HUES48 (cell line): ENCODE results near the gene KRT85.

Source experiments
- H3K27ac ChIP-seq: one replicate; pipeline ENCODE4 v1.7.0; 2013; ENCODE audit warnings: low read depth, low read length, inconsistent platforms
- H3K27me3 ChIP-seq: 2 replicates; pipeline ENCODE4 v1.6.1; 2013; ENCODE audit warnings: mild to moderate bottlenecking, low read length; ENCODE audit not compliant: control insufficient read depth, insufficient read depth
- H3K36me3 ChIP-seq: 2 replicates; pipeline ENCODE4 v1.6.1; 2013; ENCODE audit warnings: low read length; ENCODE audit not compliant: control insufficient read depth, insufficient read depth
- H3K4me1 ChIP-seq: 2 replicates; pipeline ENCODE4 v1.6.1; 2013; ENCODE audit warnings: mild to moderate bottlenecking, low read length; ENCODE audit not compliant: control insufficient read depth, insufficient read depth
- H3K4me3 ChIP-seq: 2 replicates; pipeline ENCODE4 v1.5.1; 2013; ENCODE audit warnings: mild to moderate bottlenecking, low read depth, low read length
- H3K9ac ChIP-seq: 2 replicates; pipeline ENCODE4 v1.6.1; 2013; ENCODE audit warnings: mild to moderate bottlenecking, low read depth, low read length, moderate library complexity
- H3K9me3 ChIP-seq: 2 replicates; pipeline ENCODE4 v1.6.1; 2013; ENCODE audit warnings: low read length; ENCODE audit not compliant: control insufficient read depth, insufficient read depth

KRT85 gene

DNA sequence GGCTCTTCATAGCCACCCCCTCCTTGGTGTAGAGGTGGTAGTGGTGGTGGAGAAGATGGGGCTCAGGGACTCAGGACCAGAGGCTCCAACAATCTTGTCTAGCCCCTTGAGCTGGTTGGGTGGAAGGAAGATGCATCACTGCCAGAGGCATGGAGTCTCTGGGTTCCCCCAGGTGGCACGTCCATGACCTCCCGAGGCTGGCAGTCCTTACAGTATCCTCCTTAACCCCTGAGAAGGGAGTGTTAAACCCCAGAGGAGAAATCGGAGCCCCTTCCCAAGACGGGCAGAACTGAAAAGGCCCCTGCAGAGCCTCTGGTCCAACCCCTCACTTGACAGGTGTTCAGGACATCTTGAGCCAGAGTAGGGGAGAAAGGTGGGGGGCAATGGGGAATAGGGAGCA lies 55.2 kb downstream of the KRT85 start:
- Histone ChIP-seq H3K9ac (no peak overlapping the region), H3K4me1 (peaks cover 6% of the 10 kb centered on the region), H3K4me3 (no peak overlapping the region), H3K36me3 (no peaks in the 10 kb centered on the region), H3K27ac (no peak overlapping the region), H3K9me3 (no peaks in the 10 kb centered on the region), H3K27me3 (peaks cover 40% of the 10 kb centered on the region)

DNA sequence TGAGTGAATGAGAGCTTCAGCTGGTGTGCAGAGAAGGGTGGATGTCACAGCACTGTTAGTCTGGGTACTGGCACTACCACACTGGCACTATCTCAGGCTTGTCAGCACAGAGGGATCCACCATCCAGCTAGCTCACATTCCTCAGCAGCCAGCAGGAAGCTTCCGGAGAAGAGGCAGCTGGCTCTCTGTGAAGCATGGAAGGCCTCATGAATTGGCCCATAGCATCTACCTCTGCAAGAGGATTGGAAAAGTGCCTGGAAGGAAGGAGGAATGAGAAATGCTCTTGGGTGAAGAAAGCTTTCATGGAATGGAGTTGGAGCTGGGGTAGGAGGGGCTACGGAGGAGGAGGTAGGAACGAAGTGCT lies 56.0 kb downstream of the KRT85 start:
- Histone ChIP-seq H3K9ac (no peak overlapping the region), H3K9me3 (no peaks in the 10 kb centered on the region), H3K27ac (no peak overlapping the region), H3K4me3 (no peak overlapping the region), H3K36me3 (no peaks in the 10 kb centered on the region), H3K27me3 (peaks cover 48% of the 10 kb centered on the region), H3K4me1 (peaks cover 6% of the 10 kb centered on the region)

DNA sequence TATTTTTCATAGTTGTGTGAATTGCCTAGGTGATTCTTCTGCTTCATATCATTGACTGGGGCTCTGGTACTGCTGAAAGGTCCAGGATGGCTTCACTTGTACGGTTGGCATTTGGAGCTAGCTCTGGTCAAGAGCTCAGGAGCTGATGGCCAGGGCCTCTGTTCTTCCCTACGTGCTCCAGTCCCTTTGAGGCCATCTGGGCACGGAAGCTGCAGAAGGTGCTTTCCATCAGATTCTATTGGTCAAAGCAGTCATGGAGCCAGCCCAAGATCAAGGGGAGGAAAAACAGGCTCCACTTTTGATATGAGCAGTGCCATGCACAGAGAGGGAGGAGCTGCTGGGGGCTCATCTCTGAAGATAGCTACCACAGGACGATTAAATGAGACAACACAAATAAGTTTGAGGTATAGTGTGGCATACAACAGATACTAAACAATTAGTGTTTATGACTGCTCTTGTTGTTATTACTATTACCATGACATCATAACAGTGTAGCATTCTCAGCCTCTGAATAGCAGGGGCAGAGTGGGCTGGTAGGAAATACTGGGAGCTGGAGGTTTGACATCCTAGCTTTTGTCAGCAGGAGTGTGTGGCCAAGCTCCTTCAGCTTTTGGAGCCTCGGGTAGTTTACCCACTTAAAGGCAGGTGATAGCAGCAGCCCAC lies 56.5 kb downstream of the KRT85 start:
- peaks cover 50% of the 10 kb centered on the region for H3K27me3 ChIP-seq
- H3K4me1 ChIP-seq = peaks cover 6% of the 10 kb centered on the region
- no peaks in the 10 kb centered on the region for H3K9me3 ChIP-seq
- H3K27ac ChIP-seq = no peak overlapping the region
- no peak overlapping the region for H3K4me3 ChIP-seq
- no peak overlapping the region for H3K9ac ChIP-seq
- H3K36me3 ChIP-seq = no peaks in the 10 kb centered on the region
